Measurements from ENCODE around the gene TOM1L2.
"Not testable (repeated sequence)": the region's sequence is repeated elsewhere in the genome, so short reads cannot be mapped to it uniquely, and the experiment has no call there.

TOM1L2 gene

DNA sequence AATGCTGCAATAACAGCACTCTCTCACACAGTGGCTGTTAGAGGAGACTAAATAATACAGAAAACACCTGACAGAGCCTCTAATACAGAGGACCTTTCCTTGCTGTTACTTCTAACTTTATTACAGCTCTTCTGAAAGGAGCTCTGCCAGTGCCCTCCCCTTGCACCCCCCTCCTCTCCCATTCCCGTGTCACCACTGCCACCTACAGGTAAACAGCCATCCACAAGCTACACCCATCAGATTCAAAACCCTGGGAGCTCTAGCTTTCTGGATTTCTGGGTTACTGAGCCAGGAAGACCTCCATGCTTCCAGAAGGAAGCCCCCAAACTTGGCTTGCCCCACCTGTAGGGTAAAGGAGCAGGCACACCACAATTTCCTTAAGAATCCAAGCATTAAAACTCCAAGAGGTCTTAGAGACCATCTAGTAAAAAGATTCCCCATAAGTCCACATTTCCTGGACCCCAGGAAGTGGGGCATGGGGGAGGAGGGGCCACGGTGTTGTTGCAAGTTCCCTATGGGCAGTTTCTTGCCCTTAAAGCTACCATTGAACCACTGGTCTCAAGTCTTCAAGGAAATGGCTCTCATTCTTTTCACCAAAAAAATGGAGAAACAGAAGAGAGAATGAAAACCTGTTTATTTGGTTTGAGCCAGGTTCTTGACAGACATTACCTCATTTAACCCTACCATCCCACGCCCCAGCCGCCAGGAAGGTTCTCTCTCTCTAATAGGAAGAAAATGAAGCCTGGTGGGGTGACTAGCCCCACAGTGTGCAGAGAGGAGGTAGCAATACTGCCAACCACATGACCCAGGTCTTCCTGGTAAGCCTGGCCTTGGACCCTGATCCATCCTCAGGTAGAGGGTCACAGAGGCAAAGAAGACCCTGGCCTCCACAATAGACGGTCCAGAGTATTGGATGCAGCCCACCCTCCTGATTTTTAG, 52.8 kb downstream of the TOM1L2 start:
- peak; percentile 60 to 85 for DNase-seq

DNA sequence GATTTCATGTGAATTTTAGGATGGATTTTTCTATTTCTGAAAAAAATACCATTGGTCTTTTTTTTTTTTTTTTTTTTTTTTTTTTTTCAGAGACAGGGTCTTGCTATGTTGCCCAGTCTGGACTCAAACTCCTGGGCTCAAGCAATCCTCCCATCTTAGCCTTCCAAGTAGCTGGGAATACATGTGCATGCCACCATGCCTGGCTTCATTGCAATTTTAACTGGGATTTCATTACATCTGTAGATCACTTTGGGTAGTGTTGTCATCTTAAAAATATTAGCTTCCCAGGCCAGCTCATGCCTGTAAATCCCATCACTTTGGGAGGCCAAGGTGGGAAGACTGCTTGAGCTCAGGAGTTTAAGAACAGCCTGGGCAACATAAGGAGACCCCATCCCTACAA, 54.8 kb downstream of the TOM1L2 start:
- no peak for DNase-seq

- DNase-seq: no peak
These were observed 57.0 kb downstream of the TOM1L2 start for GRCh38 chr17:17915183-17915582.

DNA sequence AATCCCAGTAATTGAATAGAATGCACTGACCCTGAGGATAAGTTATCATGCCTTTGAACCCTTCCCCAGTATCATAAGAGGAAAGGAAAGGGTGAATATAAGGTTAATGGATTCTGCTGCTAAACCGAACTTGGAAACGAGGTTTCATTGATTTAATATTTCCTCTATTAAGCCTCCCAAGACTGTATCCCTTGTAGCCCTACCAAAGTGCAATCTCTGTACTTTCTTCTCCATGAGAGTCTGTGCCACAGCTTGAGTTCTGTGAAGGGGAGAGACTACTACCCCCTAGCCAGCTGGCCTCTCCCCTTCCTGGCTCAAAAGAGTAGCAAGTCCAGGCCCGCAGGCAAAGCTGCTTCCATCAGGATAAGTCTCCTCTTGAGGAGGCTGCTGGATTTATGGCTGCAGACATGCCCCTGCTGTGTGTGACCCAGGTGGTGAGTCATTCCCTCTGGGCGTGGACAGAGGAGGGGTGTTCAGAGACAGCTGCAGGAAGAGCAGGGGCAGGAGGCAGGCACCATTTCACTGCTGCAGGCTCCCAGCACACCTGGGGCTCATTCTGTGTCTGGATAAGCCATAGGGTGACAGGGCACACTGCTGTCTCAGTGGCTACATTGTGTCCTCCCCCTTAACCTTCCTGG, 58.4 kb downstream of the TOM1L2 start:
- DNase-seq: peak; percentile 86 to 93

GRCh38 chr17:17912336-17912735, 59.9 kb downstream of the TOM1L2 start:
- DNase-seq: not testable (repeated sequence)

DNA sequence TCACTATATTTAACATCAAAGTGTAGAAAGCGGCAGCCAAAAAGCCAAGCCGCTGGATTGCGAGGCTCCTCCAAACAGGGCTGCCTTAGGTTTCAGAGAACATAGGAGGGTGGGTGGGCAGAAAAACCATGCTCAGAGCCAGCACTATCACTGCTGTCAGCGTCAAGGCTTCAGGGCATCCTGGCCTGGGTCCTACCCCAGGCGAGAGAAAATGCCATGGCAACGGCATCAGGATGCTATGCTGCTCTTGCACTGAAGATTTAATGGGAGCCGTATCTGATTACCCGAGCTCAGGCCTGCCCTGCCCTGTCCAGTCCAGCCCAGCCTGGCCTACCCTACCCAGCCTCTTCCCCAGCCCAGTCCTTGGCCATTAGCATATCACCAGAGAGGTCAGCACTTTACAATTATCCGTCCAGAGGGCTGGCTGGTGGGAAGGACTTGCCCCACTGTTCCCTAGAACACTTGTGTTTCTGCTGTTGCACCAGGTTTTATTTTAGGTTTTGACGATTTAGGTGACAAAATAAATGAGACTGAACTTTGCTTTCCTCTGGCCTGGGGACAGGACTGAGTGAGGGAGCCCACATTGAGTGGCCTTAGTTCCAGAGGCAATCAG, 61.1 kb downstream of the TOM1L2 start:
- DNase-seq: no peak

DNA sequence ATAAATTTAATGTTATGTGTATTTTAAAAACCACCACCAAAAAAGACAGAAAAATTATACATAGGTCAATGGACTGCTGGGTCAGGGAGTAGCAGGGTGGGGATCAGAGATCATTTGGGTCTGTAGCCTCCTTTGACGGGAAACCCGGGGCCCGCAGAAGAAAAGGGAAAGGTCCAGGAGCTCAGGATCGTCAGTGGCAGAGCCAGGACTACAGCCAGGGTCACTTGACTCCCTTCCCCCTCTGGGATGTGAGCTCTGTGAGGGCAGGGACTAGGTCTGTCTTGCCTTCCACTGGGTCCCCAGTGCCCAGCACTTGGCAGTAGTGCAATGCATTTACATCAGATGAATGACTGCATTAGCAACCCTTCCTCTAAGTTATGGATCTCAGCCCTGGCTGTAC, 62.1 kb downstream of the TOM1L2 start:
- DNase-seq: no peak

GRCh38 chr17:17909078-17909477, 63.1 kb downstream of the TOM1L2 start:
- no peak for DNase-seq

- DNase-seq: no peak
These were observed 64.7 kb downstream of the TOM1L2 start for GRCh38 chr17:17907469-17907868.

GRCh38 chr17:17906418-17907215, 65.6 kb downstream of the TOM1L2 start:
- DNase-seq: no peak

DNA sequence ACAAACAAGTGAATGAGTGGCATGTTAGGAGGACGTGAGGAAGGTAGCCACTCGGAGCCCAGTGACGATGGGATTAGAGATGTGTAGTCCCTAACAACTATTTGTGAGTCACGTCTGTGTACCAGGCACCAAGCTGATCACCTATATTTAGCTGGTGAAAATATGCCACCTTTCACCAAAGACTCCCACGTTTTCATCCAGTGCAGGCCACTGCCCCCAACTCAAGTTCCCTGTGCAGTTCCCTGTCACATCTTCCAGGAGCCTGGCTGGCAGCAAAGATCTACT, 67.2 kb downstream of the TOM1L2 start:
- DNase-seq: no peak

GRCh38 chr17:17904166-17905035, 67.8 kb downstream of the TOM1L2 start:
- no peak for DNase-seq

- DNase-seq: no peak
These were observed 69.3 kb downstream of the TOM1L2 start for GRCh38 chr17:17902877-17903276.

DNA sequence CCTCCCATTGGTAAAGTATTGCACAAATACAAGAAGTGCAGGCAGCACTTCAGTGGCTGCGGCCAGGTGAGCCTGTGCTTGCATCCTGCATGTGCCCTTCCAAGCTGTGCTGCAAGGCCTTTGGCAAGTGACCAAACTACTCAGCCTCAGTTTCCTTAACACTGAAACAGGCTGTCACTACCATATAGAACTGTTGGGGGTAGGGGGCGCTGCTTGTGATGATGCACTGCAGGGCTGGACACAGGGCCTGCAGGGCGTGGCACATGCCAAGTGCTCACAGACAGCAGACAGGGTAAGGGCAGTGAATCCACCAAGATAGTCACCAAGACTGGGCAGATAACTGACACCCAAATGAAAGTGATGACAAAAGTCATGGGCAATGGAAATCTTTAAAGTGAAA, 69.8 kb downstream of the TOM1L2 start:
- no peak for DNase-seq

DNA sequence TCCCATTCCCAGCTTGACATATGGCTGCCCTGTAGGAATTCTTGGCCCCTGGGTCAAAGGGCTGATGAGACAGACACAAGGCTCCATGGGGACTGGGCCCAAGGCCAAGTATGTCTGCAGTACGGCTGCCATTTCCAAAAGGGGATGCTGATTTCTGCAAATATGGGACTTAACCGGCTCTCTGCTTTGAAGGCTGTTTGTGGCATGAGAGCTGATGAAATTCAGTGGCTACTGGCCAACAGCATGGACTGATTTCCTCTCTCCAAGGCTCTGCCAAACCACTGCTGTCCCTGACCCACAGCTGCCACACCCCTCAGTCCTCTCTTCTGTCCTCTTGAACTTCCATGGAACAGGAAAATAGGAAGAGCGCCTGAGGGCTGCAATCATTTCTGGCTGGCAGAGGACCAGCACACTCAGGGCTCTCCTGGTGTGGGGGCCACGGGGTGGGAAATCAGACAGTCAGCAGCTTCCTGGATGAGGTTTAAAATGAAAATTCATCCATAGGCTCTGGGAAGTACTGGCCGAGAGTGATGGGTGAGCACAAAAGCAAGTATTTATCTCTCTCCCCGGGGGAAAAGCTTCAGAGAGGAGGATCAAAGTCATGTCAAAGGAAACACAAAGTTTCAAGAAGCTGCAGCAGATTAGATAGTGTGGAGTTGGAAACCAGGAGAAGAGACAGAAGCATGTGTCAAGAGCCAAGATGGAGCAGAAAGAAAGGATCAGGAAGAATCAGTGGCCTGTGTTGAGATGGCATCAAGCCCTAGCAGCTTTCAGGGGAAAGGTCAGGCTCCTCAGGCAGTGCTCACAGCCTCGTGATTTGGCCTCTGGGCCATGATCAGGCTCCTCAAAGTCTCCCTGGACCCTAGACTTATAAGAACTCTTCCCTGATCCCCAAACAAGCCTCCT, 71.3 kb downstream of the TOM1L2 start:
- DNase-seq: peak; percentile 33 to 95

GRCh38 chr17:17899486-17899885, 72.7 kb downstream of the TOM1L2 start:
- no peak for DNase-seq

DNA sequence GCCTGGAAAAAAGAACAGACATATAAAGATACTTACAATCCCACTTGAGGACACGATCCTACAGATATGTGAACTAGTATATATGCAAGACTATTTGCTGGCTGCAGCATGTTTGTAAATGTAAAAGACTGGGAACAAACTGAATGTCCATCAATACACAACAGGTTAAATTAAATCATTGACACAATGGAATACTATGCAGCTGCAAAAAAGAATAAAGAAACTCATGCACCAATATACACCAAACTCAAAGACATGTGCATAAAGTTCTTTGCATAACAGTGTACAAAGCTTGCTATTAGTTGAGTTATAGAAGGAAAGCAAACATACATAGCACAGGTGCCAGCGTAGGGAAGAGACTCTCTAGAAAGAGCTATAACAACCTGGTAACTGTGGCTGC, 73.5 kb downstream of the TOM1L2 start:
- DNase-seq: no peak

DNA sequence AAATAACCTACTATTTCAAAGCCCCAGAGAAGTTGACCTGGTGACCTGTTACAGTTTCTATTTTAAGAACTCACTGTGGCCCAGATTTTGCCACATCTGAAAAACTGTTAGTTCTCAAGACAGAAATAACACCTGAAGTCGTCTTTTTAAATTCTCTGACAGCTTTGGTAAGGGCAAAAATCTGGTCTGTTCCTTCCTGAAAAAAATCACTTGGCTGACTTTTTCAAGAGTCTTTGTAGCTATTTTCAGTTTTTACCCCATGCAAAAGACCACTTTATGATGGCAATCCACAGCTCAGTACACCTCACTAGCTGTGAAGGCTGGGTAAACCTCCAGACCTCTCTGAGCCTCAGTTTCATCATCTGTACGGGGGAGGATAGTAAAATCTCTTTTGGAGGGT, 74.8 kb downstream of the TOM1L2 start:
- no peak for DNase-seq

DNA sequence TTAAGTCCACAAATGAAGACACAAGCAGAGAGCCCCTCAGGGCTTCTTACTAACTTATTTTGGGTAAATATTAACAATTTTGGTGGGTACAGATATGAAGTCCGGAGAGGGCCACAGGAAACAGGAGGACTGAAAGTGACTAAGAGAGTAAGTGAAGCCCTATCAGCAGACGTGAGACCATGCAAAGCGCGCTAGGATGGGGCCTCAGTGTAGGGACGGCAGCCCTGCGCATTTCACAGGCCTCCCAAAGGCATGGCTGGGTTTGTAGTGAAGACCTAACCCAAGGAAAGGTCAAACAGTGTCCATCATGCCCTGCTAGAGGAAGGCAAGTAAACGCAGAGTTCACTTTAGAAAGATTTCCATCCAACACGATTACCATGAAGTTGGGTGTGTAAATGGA, 75.5 kb downstream of the TOM1L2 start:
- DNase-seq: no peak

- no peak for DNase-seq
These were observed 78.2 kb downstream of the TOM1L2 start for GRCh38 chr17:17893801-17894644.
